ENCODE measurements around the gene ADAMTSL2.

DNA sequence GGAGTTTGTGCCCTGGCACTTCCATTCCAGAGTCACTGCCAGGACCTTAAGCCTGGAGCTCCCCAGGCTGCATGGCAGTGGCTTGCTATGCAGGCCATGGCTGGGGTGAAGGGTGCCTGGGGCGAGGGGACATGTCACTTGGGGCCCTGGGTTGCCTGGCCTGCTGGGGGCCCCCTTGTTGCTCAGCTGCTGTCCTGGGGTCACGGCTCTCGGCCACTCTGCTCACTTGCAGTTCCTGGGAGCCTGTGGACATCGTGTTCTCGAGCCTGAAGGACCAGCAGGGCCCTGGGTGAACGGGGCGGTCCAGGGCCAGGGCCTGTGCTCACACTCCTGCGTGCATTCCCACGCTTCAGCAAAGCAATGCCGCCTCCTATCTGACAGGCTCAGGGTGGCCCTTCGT, 41.1 kb upstream of the ADAMTSL2 start:
- TF ChIP-seq CTCF (conservative IDR thresholded peaks at IDR 0.05 in 1 of 2, IDR thresholded peaks at IDR 0.05 in 1 of 2; ENCODE audit: low read depth in 1 of 2, low read length in 2 of 2) (no peak), EZH2 (IDR thresholded peaks at IDR 0.05; ENCODE audit: low read length, missing control alignments) (no peak)
